NCI-H2196 treated with DMSO at 0.1 percent for 48 hours (cell line): Measurements from ENCODE around the gene ATP6V1G2.

Experiments used
- DNase-seq: peaks from one replicate; lab custom pipeline; 2025; ENCODE audit not compliant: unreplicated experiment; lab: John Stamatoyannopoulos, UW

The ATP6V1G2 gene

DNA sequence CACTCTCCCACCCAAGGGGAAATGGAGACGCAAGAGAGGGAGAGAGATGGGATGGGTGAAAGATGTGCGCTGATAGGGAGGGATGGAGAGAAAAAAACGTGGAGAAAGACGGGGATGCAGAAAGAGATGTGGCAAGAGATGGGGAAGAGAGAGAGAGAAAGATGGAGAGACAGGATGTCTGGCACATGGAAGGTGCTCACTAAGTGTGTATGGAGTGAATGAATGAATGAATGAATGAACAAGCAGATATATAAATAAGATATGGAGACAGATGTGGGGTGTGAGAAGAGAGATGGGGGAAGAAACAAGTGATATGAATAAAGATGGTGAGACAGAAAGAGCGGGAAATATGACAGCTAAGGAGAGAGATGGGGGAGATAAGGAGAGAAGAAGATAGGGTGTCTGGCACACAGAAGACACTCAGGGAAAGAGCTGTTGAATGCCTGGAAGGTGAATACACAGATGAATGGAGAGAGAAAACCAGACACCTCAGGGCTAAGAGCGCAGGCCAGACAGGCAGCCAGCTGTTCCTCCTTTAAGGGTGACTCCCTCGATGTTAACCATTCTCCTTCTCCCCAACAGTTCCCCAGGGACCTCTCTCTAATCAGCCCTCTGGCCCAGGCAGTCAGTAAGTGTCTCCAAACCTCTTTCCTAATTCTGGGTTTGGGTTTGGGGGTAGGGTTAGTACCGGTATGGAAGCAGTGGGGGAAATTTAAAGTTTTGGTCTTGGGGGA is 29.7 kb upstream of the ATP6V1G2 start:
- DNase-seq, result no peak

- no peak for DNase-seq
These were observed 29.0 kb upstream of the ATP6V1G2 start, which contains the start of gene TNF for GRCh38 chr6:31575335-31575901. Gene TNF, plus strand, starts transcription at chr6:31575565. Its CDS starts 177 bp downstream, at chr6:31575742.

- no peak for DNase-seq
These were observed 28.0 kb upstream of the ATP6V1G2 start for GRCh38 chr6:31574106-31575061.

DNA sequence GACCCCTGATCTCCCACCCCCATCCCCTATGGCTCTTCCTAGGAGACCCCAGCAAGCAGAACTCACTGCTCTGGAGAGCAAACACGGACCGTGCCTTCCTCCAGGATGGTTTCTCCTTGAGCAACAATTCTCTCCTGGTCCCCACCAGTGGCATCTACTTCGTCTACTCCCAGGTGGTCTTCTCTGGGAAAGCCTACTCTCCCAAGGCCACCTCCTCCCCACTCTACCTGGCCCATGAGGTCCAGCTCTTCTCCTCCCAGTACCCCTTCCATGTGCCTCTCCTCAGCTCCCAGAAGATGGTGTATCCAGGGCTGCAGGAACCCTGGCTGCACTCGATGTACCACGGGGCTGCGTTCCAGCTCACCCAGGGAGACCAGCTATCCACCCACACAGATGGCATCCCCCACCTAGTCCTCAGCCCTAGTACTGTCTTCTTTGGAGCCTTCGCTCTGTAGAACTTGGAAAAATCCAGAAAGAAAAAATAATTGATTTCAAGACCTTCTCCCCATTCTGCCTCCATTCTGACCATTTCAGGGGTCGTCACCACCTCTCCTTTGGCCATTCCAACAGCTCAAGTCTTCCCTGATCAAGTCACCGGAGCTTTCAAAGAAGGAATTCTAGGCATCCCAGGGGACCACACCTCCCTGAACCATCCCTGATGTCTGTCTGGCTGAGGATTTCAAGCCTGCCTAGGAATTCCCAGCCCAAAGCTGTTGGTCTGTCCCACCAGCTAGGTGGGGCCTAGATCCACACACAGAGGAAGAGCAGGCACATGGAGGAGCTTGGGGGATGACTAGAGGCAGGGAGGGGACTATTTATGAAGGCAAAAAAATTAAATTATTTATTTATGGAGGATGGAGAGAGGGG is 27.1 kb upstream of the ATP6V1G2 start:
- DNase-seq, result no peak

DNA sequence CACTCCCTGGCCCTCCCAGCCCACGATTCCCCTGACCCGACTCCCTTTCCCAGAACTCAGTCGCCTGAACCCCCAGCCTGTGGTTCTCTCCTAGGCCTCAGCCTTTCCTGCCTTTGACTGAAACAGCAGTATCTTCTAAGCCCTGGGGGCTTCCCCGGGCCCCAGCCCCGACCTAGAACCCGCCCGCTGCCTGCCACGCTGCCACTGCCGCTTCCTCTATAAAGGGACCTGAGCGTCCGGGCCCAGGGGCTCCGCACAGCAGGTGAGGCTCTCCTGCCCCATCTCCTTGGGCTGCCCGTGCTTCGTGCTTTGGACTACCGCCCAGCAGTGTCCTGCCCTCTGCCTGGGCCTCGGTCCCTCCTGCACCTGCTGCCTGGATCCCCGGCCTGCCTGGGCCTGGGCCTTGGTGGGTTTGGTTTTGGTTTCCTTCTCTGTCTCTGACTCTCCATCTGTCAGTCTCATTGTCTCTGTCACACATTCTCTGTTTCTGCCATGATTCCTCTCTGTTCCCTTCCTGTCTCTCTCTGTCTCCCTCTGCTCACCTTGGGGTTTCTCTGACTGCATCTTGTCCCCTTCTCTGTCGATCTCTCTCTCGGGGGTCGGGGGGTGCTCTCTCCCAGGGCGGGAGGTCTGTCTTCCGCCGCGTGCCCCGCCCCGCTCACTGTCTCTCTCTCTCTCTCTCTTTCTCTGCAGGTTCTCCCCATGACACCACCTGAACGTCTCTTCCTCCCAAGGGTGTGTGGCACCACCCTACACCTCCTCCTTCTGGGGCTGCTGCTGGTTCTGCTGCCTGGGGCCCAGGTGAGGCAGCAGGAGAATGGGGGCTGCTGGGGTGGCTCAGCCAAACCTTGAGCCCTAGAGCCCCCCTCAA is 25.9 kb upstream of the ATP6V1G2 start, which contains the start of gene LTA:
Gene LTA, plus strand, starts transcription at position 249 of the 871 bp plus-strand sequence. Its CDS starts 454 bp downstream, at position 703.
- no peak for DNase-seq

DNA sequence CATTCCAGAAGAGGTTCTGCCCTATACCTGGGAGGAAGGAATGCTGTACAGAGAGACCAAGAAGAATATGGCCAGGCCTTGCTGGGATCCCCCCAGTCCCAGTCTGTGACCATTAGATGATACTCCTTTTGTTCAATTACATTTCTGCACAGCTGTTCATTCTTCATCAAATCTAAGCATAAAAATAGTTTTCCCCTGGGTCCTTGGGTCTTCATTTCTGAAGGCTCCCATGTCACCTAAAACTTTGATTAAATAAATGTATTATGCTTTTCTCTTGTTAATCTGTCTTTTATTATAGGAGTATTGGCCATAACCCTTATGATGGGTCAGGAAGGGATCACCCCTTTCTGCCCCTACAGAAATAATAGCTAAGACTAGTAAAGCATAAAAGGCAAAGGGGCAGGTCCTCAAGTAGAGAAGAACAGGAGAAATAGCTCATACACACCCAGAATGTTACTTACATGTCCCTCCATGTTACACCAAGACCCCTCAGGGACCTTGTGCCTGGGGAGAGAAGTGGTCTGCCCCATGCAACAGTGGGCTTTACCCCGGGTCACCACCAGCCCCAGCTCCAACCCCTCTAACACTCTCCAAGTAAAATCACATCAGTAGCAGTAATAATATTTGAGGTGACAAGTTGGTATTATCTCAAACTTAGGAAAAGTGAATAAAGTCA is 23.6 kb upstream of the ATP6V1G2 start:
- no peak for DNase-seq

- DNase-seq, result no peak
These were observed 22.1 kb upstream of the ATP6V1G2 start for GRCh38 chr6:31568537-31568961.

DNA sequence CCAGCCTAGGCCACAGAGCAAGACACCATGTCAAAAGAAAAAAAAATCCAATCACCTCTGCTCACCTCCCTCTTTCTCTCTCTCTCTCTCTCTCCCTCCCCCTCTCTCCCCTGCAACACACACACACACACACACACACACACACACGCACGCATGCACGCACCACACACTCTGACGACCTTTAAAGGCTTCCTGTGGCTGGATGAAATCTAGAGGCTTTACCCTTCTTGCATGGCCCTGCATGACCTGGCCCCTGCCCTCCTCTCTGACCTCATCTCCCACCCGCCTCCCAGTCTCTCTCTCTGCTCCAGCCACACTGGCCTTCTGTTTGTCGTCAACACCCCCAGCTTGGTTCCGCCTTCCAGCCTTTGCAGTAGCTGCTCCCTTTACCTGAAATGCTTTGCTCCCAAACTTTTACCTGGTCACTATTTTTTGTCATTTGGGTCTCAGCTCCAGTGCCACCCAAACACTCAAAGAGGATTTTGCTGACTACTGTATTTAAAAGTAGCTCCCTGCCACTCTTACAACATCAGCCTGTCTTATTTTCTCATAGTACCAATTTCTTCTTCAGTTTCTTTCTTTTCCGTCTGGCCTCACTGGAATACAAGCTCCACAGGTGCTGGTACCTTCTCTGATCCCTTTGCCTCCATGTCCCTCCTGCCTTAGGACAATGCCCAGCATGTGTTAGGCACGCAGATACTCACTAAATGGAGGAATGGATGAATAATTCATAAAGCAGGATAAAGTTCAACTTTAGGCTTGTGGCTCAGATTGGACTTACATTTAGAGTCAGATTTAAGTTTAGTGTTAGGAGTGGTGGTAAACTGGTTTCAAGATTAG is 21.3 kb upstream of the ATP6V1G2 start:
- no peak for DNase-seq

DNA sequence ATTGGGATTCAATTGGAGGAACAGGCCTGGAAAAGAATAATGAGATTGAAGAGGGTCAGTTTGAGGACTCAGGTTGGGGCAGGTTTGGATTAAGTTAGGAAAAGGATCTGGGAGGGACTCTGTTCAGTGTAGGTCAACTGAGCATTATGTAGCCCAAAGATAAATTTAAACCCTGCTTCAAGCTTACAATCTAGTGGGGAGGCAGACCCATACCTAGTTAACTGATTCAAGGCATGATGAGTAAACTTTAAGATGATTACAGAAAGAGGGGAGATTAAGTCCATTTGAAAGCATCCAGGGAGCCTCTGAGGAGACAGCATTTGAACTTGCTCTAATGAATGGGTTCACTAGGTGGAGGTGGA is 14.3 kb upstream of the ATP6V1G2 start:
- DNase-seq, result no peak

- DNase-seq, result no peak
These were observed 13.7 kb upstream of the ATP6V1G2 start for GRCh38 chr6:31559958-31560696.

GRCh38 chr6:31559606-31559957 is 13.2 kb upstream of the ATP6V1G2 start:
- DNase-seq, result no peak

DNA sequence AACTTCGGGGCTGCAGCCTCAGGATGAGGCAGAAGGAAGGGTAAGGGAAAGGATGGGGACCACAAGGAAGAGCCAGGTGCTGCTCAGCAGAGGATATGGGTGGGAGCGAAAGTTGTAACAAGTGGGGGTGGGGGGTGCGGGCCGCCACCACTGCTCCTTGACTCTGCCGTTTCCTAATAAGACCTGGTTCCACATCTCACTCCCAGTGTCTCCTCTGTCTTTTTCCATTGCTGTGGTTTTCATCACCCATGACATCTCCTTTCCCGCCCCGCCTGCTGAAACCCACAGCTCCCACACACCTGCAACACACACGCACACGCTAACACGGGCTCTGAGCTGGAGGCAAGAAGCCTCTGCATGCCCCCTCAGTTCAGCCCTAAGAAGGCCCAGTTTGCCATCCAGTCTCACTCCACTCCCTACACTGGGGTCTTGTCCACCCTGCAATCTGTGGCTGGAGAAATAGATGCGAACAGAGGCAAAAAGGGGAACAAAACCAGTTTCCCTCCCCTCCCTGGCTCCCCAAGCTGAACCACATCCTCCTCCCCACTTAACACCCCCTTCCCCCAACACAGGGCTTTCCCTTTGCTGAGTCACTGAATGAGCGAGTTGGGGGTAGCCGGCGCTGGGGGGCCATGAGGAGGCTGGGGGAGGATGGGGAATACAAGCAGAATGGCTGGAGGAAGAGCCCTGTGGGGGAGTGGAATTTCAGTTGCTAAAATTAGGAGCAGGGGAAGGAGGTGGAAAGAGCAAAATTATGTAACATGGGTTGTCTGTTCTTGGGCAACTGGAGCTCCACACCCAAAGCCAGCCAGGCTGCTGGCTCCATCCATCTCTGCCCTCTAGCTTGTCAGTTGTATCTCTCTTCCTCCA is 12.5 kb upstream of the ATP6V1G2 start:
- no peak for DNase-seq

- DNase-seq, result no peak
These were observed 11.9 kb upstream of the ATP6V1G2 start for GRCh38 chr6:31558318-31558625.

DNA sequence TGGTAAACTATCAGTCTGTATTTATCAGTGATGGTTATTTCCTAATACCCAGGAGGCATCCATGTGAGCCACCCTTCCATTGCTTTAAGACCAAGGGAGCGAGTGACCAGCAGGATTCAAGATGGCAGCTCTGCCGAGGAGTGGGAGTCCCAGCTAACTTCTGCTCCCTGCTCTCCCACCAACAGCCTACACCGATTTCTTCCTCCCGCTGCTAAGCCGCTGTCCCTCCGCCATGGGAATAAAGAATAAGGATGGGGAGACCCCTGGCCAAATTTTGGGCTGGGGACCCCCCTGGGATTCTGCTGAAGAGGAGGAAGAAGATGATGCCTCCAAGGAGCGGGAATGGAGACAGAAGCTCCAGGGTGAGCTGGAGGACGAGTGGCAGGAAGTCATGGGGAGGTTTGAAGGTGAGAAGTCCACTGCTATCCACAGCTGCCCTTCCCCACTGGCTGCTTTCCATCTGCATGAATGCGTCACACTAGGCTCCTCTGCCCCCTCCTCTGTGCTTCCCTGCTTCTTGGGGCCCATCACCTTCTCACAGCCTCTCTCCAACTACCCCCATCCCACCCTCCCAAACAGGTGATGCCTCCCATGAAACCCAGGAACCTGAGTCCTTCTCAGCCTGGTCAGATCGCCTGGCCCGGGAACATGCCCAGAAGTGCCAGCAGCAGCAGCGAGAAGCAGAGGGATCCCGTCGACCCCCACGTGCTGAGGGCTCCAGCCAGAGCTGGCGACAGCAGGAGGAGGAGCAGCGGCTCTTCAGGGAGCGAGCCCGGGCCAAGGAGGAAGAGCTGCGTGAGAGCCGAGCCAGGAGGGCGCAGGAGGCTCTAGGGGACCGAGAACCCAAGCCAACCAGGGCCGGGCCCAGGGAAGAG is 11.3 kb upstream of the ATP6V1G2 start:
- DNase-seq, result no peak

GRCh38 chr6:31556307-31556706 is 9.9 kb upstream of the ATP6V1G2 start:
- DNase-seq, result no peak

- peak; percentile 12 for DNase-seq
These were observed 5.0 kb upstream of the ATP6V1G2 start for GRCh38 chr6:31551371-31551770.
